ENCODE data around the gene SLC6A6.
"Not testable (repeated sequence)": the region's sequence is repeated elsewhere in the genome, so short reads cannot be mapped to it uniquely, and the experiment has no call there.

The SLC6A6 gene

GRCh38 chr3:14437705-14438104, 35.3 kb downstream of the SLC6A6 start:
- not testable (repeated sequence) for DNase-seq (ENCODE audit: low read depth)

DNA sequence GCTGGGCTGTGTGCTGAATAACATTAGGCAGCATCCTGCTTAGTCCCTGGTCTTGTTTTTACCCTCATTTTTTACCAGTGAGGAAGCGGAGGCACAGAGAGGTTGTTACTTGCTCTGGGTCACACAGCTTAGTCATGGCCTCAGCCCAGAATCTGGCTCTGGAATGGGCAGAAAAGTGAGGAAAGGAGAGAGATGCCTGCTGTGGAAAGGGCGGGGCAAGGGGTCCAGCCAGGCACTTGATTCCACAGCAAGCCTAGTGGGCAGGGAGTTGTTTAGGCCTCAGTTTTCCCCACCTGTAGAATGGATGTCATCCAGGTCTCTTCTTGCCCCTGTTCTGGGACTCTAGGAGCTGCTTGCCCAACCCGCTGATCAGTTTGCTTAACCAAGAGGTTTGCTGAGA, 35.9 kb downstream of the SLC6A6 start:
- DNase-seq (ENCODE audit: low read depth): no peak

- DNase-seq (ENCODE audit: low read depth): no peak
Observed at GRCh38 chr3:14438929-14439328, 36.5 kb downstream of the SLC6A6 start.

GRCh38 chr3:14439501-14440167, 37.2 kb downstream of the SLC6A6 start:
- DNase-seq (ENCODE audit: low read depth): peak; percentile 42

DNA sequence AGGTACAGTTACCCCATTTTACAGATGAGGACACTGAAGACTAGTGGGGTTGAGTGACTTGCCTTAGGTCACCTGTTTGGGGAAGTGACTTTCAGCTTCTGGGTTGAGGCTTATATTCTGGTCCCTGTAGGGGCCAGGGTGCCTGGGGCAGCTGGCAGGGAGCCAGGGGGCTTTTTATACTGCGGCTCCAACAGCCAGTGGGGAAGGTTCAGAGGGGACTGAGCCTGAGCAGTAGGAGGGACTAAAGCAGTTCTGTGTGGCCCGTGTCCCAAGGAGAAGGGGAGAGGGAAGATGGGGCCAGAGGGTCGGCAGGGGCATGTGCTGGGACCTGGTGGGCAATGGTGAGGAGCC, 37.7 kb downstream of the SLC6A6 start:
- no peak for DNase-seq (ENCODE audit: low read depth)

GRCh38 chr3:14440531-14441239, 38.3 kb downstream of the SLC6A6 start:
- DNase-seq (ENCODE audit: low read depth): peak; percentile 66

DNA sequence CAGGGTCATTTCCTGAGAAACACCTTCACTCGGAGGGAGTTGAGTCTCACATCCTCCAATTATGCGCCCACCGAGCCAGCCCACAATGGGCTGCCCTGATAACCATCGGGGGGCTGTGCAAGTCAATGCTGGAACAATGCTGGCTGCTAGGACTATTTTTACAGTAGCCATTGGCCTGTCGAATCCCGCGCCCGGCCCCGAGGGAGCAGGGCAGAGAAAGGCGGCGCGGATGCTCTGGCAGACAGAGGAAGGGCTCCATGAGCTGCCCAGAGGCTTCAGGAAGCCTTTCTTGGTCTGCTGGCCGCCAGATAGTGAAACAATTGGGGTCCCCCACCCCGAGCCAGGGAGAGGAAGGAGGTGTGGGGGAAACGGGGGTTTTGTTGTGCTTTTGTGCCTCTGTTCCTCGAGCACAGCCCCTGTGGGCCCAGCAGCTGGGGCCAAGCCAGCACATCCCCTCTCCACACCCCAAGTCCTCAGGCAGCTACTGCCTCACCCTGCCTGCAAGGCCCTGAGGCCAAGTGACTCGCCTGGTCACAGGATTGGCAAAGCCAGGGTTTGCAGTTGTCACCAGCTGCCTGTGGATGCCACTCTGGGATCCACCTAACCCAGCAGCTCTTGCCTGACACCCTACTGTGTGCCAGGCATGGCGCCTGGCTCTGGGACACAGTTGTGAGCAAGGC, 39.0 kb downstream of the SLC6A6 start:
- peak; percentile 57 for DNase-seq (ENCODE audit: low read depth)

- DNase-seq (ENCODE audit: low read depth): no peak
Observed at GRCh38 chr3:14441920-14442300, 39.5 kb downstream of the SLC6A6 start.

DNA sequence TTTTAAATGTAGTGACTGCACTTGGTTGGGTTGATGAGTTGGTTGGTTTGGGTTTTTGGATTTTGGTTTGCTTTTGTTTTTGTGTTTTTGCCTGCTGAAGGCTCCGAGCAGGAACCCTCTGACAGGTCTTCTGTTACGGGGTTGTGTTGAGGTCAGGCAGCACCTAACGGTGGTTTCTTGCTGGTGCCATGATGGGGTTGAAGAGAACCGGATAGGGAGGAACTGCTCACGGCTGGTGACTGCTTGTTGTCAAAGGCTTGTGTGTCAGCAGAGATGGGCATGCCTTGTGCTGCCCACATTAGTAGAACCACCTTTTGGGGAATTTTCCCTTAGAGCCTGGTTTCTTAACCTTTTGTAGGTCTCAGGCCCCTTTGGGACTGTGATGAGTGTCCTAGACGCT, 42.0 kb downstream of the SLC6A6 start:
- DNase-seq (ENCODE audit: low read depth): no peak

DNA sequence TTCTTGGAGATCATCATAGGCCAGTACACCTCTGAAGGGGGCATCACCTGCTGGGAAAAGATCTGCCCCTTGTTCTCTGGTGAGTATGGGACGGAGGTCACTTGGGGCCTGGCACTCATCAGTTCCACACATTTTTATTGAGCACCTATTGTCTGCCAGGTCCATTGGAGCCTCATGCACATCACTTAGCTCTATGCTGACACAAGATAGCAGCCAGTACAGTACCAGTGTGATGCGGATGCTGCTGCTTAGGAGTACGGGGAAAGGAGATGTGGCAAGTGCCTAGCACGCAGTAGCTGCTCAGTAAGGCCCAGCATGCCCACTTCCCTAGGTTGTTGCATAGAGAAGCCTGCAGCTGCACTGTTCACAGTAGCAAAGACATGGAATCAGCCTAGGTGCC, 43.4 kb downstream of the SLC6A6 start:
- no peak for DNase-seq (ENCODE audit: low read depth)

- no peak for DNase-seq (ENCODE audit: low read depth)
Observed at GRCh38 chr3:14446988-14447570, 44.7 kb downstream of the SLC6A6 start.

GRCh38 chr3:14448063-14448462, 45.7 kb downstream of the SLC6A6 start:
- DNase-seq (ENCODE audit: low read depth): no peak

GRCh38 chr3:14448756-14449727, 46.6 kb downstream of the SLC6A6 start:
- DNase-seq (ENCODE audit: low read depth): no peak

GRCh38 chr3:14450506-14450905, 48.1 kb downstream of the SLC6A6 start:
- no peak for DNase-seq (ENCODE audit: low read depth)

DNA sequence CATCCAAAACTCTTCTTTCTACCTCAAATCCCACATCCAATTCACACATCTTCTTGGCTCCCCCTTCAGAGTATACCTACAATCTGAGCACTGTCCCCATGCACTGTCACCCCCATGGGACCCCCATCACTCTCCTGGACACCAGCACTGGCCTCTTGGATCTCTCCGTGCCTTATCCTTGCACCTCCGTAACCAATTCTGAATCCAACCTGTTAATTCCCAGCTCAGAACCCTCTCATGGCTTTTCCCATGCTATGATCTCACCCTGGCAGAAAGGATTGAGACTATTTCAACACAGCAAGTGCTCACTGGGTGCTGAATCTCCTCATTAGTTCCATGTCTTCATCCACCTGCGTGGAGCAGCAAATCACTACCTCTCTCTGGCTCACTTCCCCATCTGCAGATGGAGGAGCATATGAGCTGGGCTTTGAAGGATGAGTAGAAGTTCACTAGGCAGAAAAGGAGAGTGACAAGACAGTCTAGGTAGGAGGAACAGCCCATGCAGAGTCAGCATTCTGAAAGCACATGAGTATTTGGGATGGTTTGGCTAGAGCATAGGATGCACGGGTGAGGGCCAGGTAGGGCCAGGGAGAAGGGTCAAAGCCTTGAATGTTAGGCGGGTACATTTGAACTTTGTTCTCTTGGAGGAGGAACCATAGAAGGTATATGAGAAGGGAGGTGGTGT, 48.7 kb downstream of the SLC6A6 start:
- DNase-seq (ENCODE audit: low read depth): no peak

GRCh38 chr3:14451844-14452739, 49.7 kb downstream of the SLC6A6 start:
- peak; percentile 99 for DNase-seq (ENCODE audit: low read depth)

DNA sequence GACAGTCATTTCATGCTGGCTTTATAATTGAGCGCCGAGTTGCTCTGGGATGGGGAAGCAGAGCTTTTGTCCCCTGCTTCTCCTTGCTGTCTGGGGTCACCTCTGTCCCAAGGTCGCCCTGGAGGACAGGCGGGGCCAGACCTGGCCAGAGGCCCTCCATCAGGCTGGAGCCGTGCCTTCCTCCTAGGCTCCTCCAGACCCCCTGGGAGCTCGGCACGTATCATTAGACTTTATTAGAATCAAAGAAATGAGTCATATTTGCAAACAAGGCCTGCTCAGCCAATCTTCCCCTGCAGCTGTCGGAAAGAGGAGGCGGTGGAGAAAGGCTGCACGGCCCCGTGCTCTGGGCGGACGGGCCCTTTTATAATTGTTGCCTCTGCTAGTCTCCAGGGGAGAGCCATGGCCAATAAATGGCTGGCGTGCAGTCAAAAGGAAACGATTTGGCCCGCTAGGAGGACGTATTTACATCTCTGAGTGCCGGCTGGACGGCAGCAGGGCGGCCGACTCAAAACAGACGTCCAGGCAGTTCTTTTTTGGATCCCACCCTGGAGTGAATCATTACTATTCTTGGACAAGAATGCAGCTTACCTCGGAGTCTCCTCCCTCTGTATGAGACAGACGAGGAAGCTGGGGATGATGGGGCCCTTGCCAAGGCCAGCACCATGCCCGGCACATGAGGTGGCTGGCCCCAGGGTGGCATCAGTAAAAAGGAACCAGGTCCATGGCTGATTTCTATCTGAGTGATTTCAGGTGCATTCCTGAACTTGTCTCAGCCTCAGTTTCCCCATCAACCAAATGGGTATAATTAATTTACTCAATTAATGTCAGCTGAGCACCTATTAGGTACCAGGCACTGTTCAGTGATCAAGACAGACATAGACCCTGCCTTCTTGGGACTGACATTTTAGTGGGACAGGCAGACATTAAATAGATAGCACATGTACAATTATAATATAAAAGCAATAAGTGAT, 50.6 kb downstream of the SLC6A6 start:
- DNase-seq (ENCODE audit: low read depth): peak; percentile 99

DNA sequence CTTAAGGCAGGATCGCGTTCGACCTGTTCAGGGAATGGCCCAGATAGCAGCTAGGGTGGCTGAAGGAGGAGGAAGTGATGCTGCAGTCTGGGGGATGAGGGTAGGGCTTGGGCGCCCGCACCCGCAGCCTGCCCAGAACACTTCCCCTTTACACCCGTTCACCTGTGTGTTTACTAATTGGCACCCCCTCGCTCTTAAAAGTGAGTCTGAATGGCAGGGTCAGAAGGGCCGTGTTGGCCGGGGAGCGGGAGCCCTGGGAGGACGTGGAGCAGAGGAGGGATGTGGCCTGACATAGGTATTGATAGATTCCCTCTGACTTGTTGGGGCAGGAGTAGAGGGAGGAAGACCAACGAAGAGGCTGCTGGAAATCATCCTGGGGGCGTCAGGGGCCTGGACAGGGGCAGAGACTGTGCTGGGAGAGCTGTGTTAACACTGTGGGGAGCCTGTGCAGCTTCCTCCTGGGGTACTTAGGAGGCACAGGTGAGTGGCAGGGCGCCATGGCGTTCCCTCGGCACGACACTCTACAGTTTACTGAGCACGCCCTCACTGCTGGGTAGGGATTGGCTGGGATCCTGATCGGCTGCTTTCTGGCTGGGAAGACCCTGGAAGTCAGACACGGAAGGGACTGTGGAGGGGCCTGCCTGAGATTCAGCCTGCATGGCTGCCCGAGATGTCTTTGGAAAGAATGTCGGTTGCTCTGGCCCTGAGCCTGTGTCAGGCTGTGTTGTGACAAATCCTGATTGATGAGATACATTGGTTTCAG, 51.7 kb downstream of the SLC6A6 start:
- no peak for DNase-seq (ENCODE audit: low read depth)
